ENCODE results near the gene UGT3A2. TPM values are rescaled to one million over a fixed set of nuclear protein-coding genes. Genes with fewer than 3 reads are reported as not detected.
A peak's percentile ranks its signal among the peaks of the same experiment; 100 is the strongest.

Gene UGT3A2
- polyA plus RNA-seq, 1 of the 3 experiments (the other 2 are of a cell fraction) = 0.05 TPM

GRCh38 chr5:36047384-36048160 lies 19.1 kb downstream of the UGT3A2 start:
- Histone ChIP-seq H3F3A (replicated peaks; ENCODE audit: insufficient read depth) (no peaks in the 10 kb centered on the region), H3K27ac (ENCODE audit: low read depth in 2 of 2, low read length in 1 of 2) (no peak overlapping the region), H3K4me3 (ENCODE audit: low read depth in 2 of 2, low read length in 1 of 2) (no peak overlapping the region), H3K4me2 (no peak overlapping the region), H4K20me1 (ENCODE audit: insufficient read depth) (no peaks in the 10 kb centered on the region), H3K36me3 (replicated peaks in 1 of 2; ENCODE audit: control insufficient read depth in 1 of 2, insufficient read depth in 2 of 2, low read length in 1 of 2) (no peaks in the 10 kb centered on the region), H3K27me3 (ENCODE audit: insufficient read depth) (no peaks in the 10 kb centered on the region), H3K79me2 (ENCODE audit: insufficient read depth) (no peaks in the 10 kb centered on the region), H3K9me3 (no peaks in the 10 kb centered on the region), H3K9ac (no peak overlapping the region), H3K4me1 (ENCODE audit: control insufficient read depth in 1 of 2, insufficient read depth in 2 of 2, low read depth in 1 of 2, low read length in 1 of 2) (no peaks in the 10 kb centered on the region), H3K9me2 (no peaks in the 10 kb centered on the region), H2AFZ (ENCODE audit: low read depth) (no peak overlapping the region)
- CTCF ChIA-PET = interaction anchor here (1.1 to 1.7 kb wide), 2 partner anchors 31 to 121 kb away, joined by 3 to 7 read pairs; no protein-coding TSS in a partner anchor
- DNase-seq = no peak
- POLR2A ChIA-PET = no interaction called here
- 19% methylated on average over 2 of the region's 3 CpGs for WGBS (ENCODE audit: low lambda C conversion rate)
- TF ChIP-seq FOSL2 (IDR thresholded peaks at IDR 0.05; ENCODE audit: borderline replicate concordance, low read depth) = no peak
- no peak for TF ChIP-seq EP300 (IDR thresholded peaks at IDR 0.05; ENCODE audit: borderline replicate concordance in 1 of 2, low read depth in 1 of 2, low read length in 1 of 2)
- TF ChIP-seq NFIC (IDR thresholded peaks at IDR 0.05; ENCODE audit: borderline replicate concordance) = no peak
- no peak for TF ChIP-seq ELF1 (IDR thresholded peaks at IDR 0.05)
- TF ChIP-seq CTCF (IDR thresholded peaks at IDR 0.05) = no peak
- TF ChIP-seq, protein P1, sequence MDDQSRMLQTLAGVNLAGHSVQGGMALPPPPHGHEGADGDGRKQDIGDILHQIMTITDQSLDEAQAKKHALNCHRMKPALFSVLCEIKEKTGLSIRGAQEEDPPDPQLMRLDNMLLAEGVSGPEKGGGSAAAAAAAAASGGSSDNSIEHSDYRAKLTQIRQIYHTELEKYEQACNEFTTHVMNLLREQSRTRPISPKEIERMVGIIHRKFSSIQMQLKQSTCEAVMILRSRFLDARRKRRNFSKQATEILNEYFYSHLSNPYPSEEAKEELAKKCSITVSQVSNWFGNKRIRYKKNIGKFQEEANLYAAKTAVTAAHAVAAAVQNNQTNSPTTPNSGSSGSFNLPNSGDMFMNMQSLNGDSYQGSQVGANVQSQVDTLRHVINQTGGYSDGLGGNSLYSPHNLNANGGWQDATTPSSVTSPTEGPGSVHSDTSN (IDR thresholded peaks at IDR 0.05) = no peak
- TF ChIP-seq, protein P2, sequence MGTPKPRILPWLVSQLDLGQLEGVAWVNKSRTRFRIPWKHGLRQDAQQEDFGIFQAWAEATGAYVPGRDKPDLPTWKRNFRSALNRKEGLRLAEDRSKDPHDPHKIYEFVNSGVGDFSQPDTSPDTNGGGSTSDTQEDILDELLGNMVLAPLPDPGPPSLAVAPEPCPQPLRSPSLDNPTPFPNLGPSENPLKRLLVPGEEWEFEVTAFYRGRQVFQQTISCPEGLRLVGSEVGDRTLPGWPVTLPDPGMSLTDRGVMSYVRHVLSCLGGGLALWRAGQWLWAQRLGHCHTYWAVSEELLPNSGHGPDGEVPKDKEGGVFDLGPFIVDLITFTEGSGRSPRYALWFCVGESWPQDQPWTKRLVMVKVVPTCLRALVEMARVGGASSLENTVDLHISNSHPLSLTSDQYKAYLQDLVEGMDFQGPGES (IDR thresholded peaks at IDR 0.05; ENCODE audit: low read depth, low read length) = no peak
- no peak for TF ChIP-seq TCF12 (IDR thresholded peaks at IDR 0.05)
- TF ChIP-seq USF2 (IDR thresholded peaks at IDR 0.05; ENCODE audit: borderline replicate concordance, low read depth, low read length) = no peak
- TF ChIP-seq SMC3 (IDR thresholded peaks at IDR 0.05; ENCODE audit: low read depth, low read length) = no peak

GRCh38 chr5:36045895-36046294 lies 20.8 kb downstream of the UGT3A2 start:
- Histone ChIP-seq H3F3A (replicated peaks; ENCODE audit: insufficient read depth) (no peaks in the 10 kb centered on the region), H3K79me2 (ENCODE audit: insufficient read depth) (no peaks in the 10 kb centered on the region), H3K27me3 (ENCODE audit: insufficient read depth) (no peaks in the 10 kb centered on the region), H3K9ac (no peak overlapping the region), H3K36me3 (replicated peaks in 1 of 2; ENCODE audit: control insufficient read depth in 1 of 2, insufficient read depth in 2 of 2, low read length in 1 of 2) (no peaks in the 10 kb centered on the region), H3K4me3 (ENCODE audit: low read depth in 2 of 2, low read length in 1 of 2) (no peak overlapping the region), H2AFZ (ENCODE audit: low read depth) (no peak overlapping the region; the same call in 1 of the 2 replicates), H3K4me2 (no peak overlapping the region), H3K9me3 (no peaks in the 10 kb centered on the region), H3K4me1 (ENCODE audit: control insufficient read depth in 1 of 2, insufficient read depth in 2 of 2, low read depth in 1 of 2, low read length in 1 of 2) (no peaks in the 10 kb centered on the region), H3K9me2 (no peaks in the 10 kb centered on the region), H4K20me1 (ENCODE audit: insufficient read depth) (no peaks in the 10 kb centered on the region), H3K27ac (ENCODE audit: low read depth in 2 of 2, low read length in 1 of 2) (peak overlapping the region in 1 of 2 experiments; percentile 3; a peak in 2 of 4 replicates)
- CTCF ChIA-PET = interaction anchor here (1.2 kb wide), 1 partner anchor 638 kb away, joined by 4 read pairs; no protein-coding TSS in a partner anchor
- WGBS (ENCODE audit: low lambda C conversion rate) = 4% methylated on average over 3 of the region's 3 CpGs
- no peak for DNase-seq
- TF ChIP-seq, protein P2 (IDR thresholded peaks at IDR 0.05; ENCODE audit: low read depth, low read length) = no peak
- peak; percentile 77 for TF ChIP-seq GATA2 (CRISPR knock-in tag; IDR thresholded peaks at IDR 0.05)
- no peak for TF ChIP-seq POLR2AphosphoS5 (IDR thresholded peaks at IDR 0.05; ENCODE audit: low read depth, low read length)
- peak; percentile 47 for TF ChIP-seq CHD2 (IDR thresholded peaks at IDR 0.05; ENCODE audit: low read length, partially characterized antibody)
- TF ChIP-seq CTCF (IDR thresholded peaks at IDR 0.05) = no peak
- TF ChIP-seq FOXM1 (IDR thresholded peaks at IDR 0.05; ENCODE audit: low read depth) = no peak
- peak in 1 of 2 experiments; percentile 67; a peak in 1 of 4 replicates for TF ChIP-seq EP300 (IDR thresholded peaks at IDR 0.05; ENCODE audit: borderline replicate concordance in 1 of 2, low read depth in 1 of 2, low read length in 1 of 2)
- peak; percentile 78; the same call in 1 of the 2 replicates for TF ChIP-seq RCOR1 (IDR thresholded peaks at IDR 0.05; ENCODE audit: low read length)
- POLR2A ChIA-PET = no interaction called here
